Adrenal gland (tissue), 5 donors: ENCODE results near the gene TJP3.

ENCODE experiments used
- CTCF ChIP-seq, 6 experiments: fragments of 450-650 bp in 4 of 6; fragments of 200-600 bp in 2 of 6; sonication (generic) in 1 of 6; IDR thresholded peaks; 1 replicate in 5 of 6; 2 replicates in 1 of 6; pipeline versions ENCODE4 v1.5.1 to v1.8.0; 2016 to 2021; ENCODE audit warnings: antibody characterized with exemption in 6 of 6, mild to moderate bottlenecking in 2 of 6, moderate library complexity in 1 of 6
- POLR2A ChIP-seq, 2 donors: fragments of 450-650 bp; IDR thresholded peaks; one replicate each; pipeline ENCODE4 v1.6.1; 2017; ENCODE audit warnings: antibody characterized with exemption in 2 of 2, mild to moderate bottlenecking in 2 of 2, moderate library complexity in 1 of 2
- donor health status: DM: no; HTN: no; CAD: no.

GRCh38 chr19:3661284-3662238 lies 46.6 kb upstream of the TJP3 start:
- TF ChIP-seq CTCF (IDR thresholded peaks at IDR 0.05) = no peak
- no peak for TF ChIP-seq POLR2A (IDR thresholded peaks at IDR 0.05)
